Natural killer cell (primary cell): ENCODE data around the gene POLA1. TPM values are rescaled to one million over a fixed set of nuclear protein-coding genes. Genes with fewer than 3 reads are reported as not detected.
A peak's percentile ranks its signal among the peaks of the same experiment; 100 is the strongest.
"Not testable (repeated sequence)": the region's sequence is repeated elsewhere in the genome, so short reads cannot be mapped to it uniquely, and the experiment has no call there.

ENCODE experiments used
- ATAC-seq, 3 donors: fragments of 150-1000 bp in 2 of 3; fragments of 200-7000 bp in 1 of 3; cut with Tn5 transposase; 1 replicate in 1 of 3; 2 replicates in 2 of 3; pipeline ENCODE4 v1.10.0; 2021; ENCODE audit warnings: mild to moderate bottlenecking in 2 of 3, moderate library complexity in 2 of 3
- DNase-seq, 2 donors: peaks; one replicate each; pipeline versions ENCODE4 v3.0.0 to v3.0.0-alpha.2; 2013 to 2021; ENCODE audit warnings: mixed read lengths in 1 of 2
- H3K27ac ChIP-seq: one replicate; pipeline ENCODE4 v1.5.1; 2013; ENCODE audit warnings: mild to moderate bottlenecking, low read length
- H3K27me3 ChIP-seq: one replicate; pipeline ENCODE4 v1.6.1; 2013; ENCODE audit warnings: low read length; ENCODE audit not compliant: control insufficient read depth, insufficient read depth
- H3K36me3 ChIP-seq: one replicate; pipeline ENCODE4 v1.6.1; 2013; ENCODE audit warnings: low read length; ENCODE audit not compliant: control insufficient read depth, insufficient read depth
- H3K4me1 ChIP-seq: one replicate; pipeline ENCODE4 v1.6.1; 2013; ENCODE audit warnings: low read length; ENCODE audit not compliant: control insufficient read depth, insufficient read depth
- H3K4me3 ChIP-seq: one replicate; pipeline ENCODE4 v1.5.1; 2013; ENCODE audit warnings: low read length
- H3K9me3 ChIP-seq: one replicate; pipeline ENCODE4 v1.6.1; 2013; ENCODE audit warnings: low read length; ENCODE audit not compliant: control insufficient read depth, insufficient read depth
- H3K27ac Mint-ChIP-seq, 2 donors: one replicate each; pipeline ENCODE4 v1.8.0; 2022; ENCODE audit warnings: mild to moderate bottlenecking in 2 of 2, mixed read lengths in 2 of 2, moderate library complexity in 1 of 2
- H3K27me3 Mint-ChIP-seq, 2 donors: one replicate each; pipeline ENCODE4 v1.8.0; 2022; ENCODE audit warnings: low read depth in 2 of 2, mixed read lengths in 2 of 2
- H3K36me3 Mint-ChIP-seq: one replicate; pipeline ENCODE4 v1.8.0; 2022; ENCODE audit warnings: mixed read lengths
- H3K4me1 Mint-ChIP-seq, 2 donors: one replicate each; pipeline ENCODE4 v1.8.0; 2022; ENCODE audit warnings: mixed read lengths in 2 of 2
- H3K4me3 Mint-ChIP-seq: one replicate; pipeline ENCODE4 v1.8.0; 2022; ENCODE audit warnings: mild to moderate bottlenecking, moderate library complexity, mixed read lengths
- H3K9me3 Mint-ChIP-seq, 2 donors: one replicate each; pipeline ENCODE4 v1.8.0; 2022; ENCODE audit warnings: mixed read lengths in 2 of 2
- CTCF ChIP-seq: fragments of 200-600 bp; IDR thresholded peaks from one replicate; pipeline ENCODE4 v1.8.0; 2022; ENCODE audit warnings: antibody characterized with exemption
- WGBS: methylation state at CpG from one replicate; pipeline ENCODE4 v1.1.7; 2013; ENCODE audit warnings: missing lambda C conversion rate; ENCODE audit not compliant: insufficient coverage; 5-methylcytosine and 5-hydroxymethylcytosine counted together
- intact Hi-C: fragments of 100-400 bp; cut with micrococcal nuclease; formaldehyde crosslinking; loops from one replicate; pipeline ENCODE4 v1.14.2; 2022
- total RNA-seq, 4 donors: library from RNA; stranded (reverse); fragments of 120-200 nt in 1 of 4; gene quantifications; one replicate each; pipeline versions ENCODE4 v1.2.3 to v1.2.4, GENCODE V29; 2013 to 2022

Gene POLA1
- total RNA-seq, 3 donors from 2014 or later (not counting 1 experiment from before 2014, with no cell fraction given) = 11.1 to 12.6 (median 11.3) TPM

GRCh38 chrX:24647257-24648058 lies 46.3 kb upstream of the POLA1 start, which contains the start of gene PCYT1B:
TSS of gene PCYT1B (minus strand) at chrX:24647347. CDS start at chrX:24647105, 242 bp downstream.
- DNase-seq = peak; percentile 55 to 71
- no peaks in the 10 kb centered on the region for H3K27me3 ChIP-seq
- no peaks in the 10 kb centered on the region for H3K9me3 ChIP-seq
- Mint-ChIP-seq H3K27ac (peak within 1 kb of the TSS; percentile 28 to 91), H3K4me3 (peak within 1 kb of the TSS; percentile 81), H3K4me1 (peaks cover 15 to 21% of the 10 kb centered on the region in 2 donors), H3K27me3 (peaks cover 7% of the 10 kb centered on the region in 2 donors), H3K9me3 (no peaks in the 10 kb centered on the region), H3K36me3 (no peaks in the 10 kb centered on the region)
- intact Hi-C loops = no loop called here
- ATAC-seq = peak; percentile 99
- WGBS = 3% methylated on average over 21 of the region's 24 CpGs
- H3K4me1 ChIP-seq = peaks cover 15% of the 10 kb centered on the region
- no peaks in the 10 kb centered on the region for H3K36me3 ChIP-seq
- no peak for TF ChIP-seq CTCF
- no peak within 1 kb of the TSS for H3K27ac ChIP-seq
- H3K4me3 ChIP-seq = peak within 1 kb of the TSS; percentile 2

GRCh38 chrX:24648495-24648894 lies 45.2 kb upstream of the POLA1 start:
- Mint-ChIP-seq H3K4me1 (peaks cover 15 to 21% of the 10 kb centered on the region in 2 donors), H3K9me3 (no peaks in the 10 kb centered on the region), H3K4me3 (no peak overlapping the region), H3K36me3 (no peaks in the 10 kb centered on the region), H3K27ac (no peak overlapping the region), H3K27me3 (peaks cover 7% of the 10 kb centered on the region in 2 donors)
- WGBS = 64% methylated on average over 2 of the region's 6 CpGs
- ATAC-seq (no peak), DNase-seq (no peak)
- Histone ChIP-seq H3K27me3 (no peaks in the 10 kb centered on the region), H3K4me3 (no peak overlapping the region), H3K9me3 (no peaks in the 10 kb centered on the region), H3K27ac (no peak overlapping the region), H3K4me1 (peaks cover 15% of the 10 kb centered on the region), H3K36me3 (no peaks in the 10 kb centered on the region)
- intact Hi-C loops = no loop called here
- no peak for TF ChIP-seq CTCF

- WGBS = 95% methylated on average over 1 of the region's 2 CpGs
These were observed 41.9 kb upstream of the POLA1 start for GRCh38 chrX:24651783-24652182.

GRCh38 chrX:24655679-24656078 lies 38.0 kb upstream of the POLA1 start:
- H3K4me1 ChIP-seq, H3K4me3 Mint-ChIP-seq, H3K27ac Mint-ChIP-seq, H3K36me3 ChIP-seq, H3K36me3 Mint-ChIP-seq, H3K4me3 ChIP-seq, intact Hi-C loops, DNase-seq, H3K9me3 Mint-ChIP-seq, H3K27ac ChIP-seq, H3K9me3 ChIP-seq, H3K4me1 Mint-ChIP-seq, ATAC-seq, H3K27me3 Mint-ChIP-seq, H3K27me3 ChIP-seq: not testable (repeated sequence)
- 78% methylated on average over 2 of the region's 9 CpGs for WGBS

More at GRCh38 chrX:24651783-24652182, 41.9 kb upstream of the POLA1 start:
- no peaks in the 10 kb centered on the region for H3K27me3 ChIP-seq
- no peaks in the 10 kb centered on the region for H3K9me3 Mint-ChIP-seq
- no peaks in the 10 kb centered on the region for H3K36me3 ChIP-seq
- H3K27ac Mint-ChIP-seq = no peak overlapping the region
- no peak for DNase-seq
- no peak for ATAC-seq
- no peaks in the 10 kb centered on the region for H3K36me3 Mint-ChIP-seq
- H3K27ac ChIP-seq = no peak overlapping the region
- no peak overlapping the region for H3K4me3 Mint-ChIP-seq
- no peaks in the 10 kb centered on the region for H3K9me3 ChIP-seq
- H3K4me1 Mint-ChIP-seq = peaks cover 13% of the 10 kb centered on the region in 2 donors
- intact Hi-C loops = no loop called here
- no peak overlapping the region for H3K4me3 ChIP-seq
- H3K27me3 Mint-ChIP-seq = peaks cover 7% of the 10 kb centered on the region in 2 donors
- TF ChIP-seq CTCF = no peak
- H3K4me1 ChIP-seq = peaks cover 11% of the 10 kb centered on the region
